ENCODE data around the gene ASIP. TPM values are rescaled to one million over a fixed set of nuclear protein-coding genes. Genes with fewer than 3 reads are reported as not detected.
"Not testable (repeated sequence)": the region's sequence is repeated elsewhere in the genome, so short reads cannot be mapped to it uniquely, and the experiment has no call there.

The ASIP gene
- total and polyA plus RNA-seq, 5 donors from 2014 or later = not detected

- Mint-ChIP-seq H3K9me3 (peaks cover 0 to 14% (median 2%) of the 10 kb centered on the region in 7 donors), H3K27ac (no peak overlapping the region), H3K4me3 (no peak overlapping the region), H3K27me3 (peaks cover 10% of the 10 kb centered on the region), H3K4me1 (no peaks in the 10 kb centered on the region), H3K36me3 (no peaks in the 10 kb centered on the region)
- Histone ChIP-seq H3K4me3 (ENCODE audit: low read depth, low read length) (no peak overlapping the region), H3K27me3 (ENCODE audit: control insufficient read depth, insufficient read depth, low read length) (peaks cover 19% of the 10 kb centered on the region), H3K27ac (ENCODE audit: insufficient read depth, low read length, poor library complexity, severe bottlenecking) (no peak overlapping the region), H3K36me3 (ENCODE audit: control insufficient read depth, insufficient read depth, low read length) (no peaks in the 10 kb centered on the region), H3K9me3 (ENCODE audit: control insufficient read depth in 2 of 2, low read length in 2 of 2) (peaks cover 0 to 13% of the 10 kb centered on the region in 2 experiments), H3K4me1 (ENCODE audit: control insufficient read depth, insufficient read depth, low read length, poor library complexity, severe bottlenecking) (no peaks in the 10 kb centered on the region)
- no peak for ATAC-seq (ENCODE audit: low read depth in 2 of 2)
- no peak for DNase-seq
These were observed 31.0 kb upstream of the ASIP start for GRCh38 chr20:34210271-34210670.

- Mint-ChIP-seq H3K27ac (no peak overlapping the region), H3K36me3 (no peaks in the 10 kb centered on the region), H3K4me1 (peaks cover 0 to 6% (median 5%) of the 10 kb centered on the region in 4 donors), H3K4me3 (no peak overlapping the region), H3K9me3 (peaks cover 0 to 10% (median 4%) of the 10 kb centered on the region in 7 donors), H3K27me3 (peaks cover 12% of the 10 kb centered on the region)
- ATAC-seq (ENCODE audit: low read depth in 2 of 2) = no peak
- Histone ChIP-seq H3K36me3 (ENCODE audit: control insufficient read depth, insufficient read depth, low read length) (no peaks in the 10 kb centered on the region), H3K4me3 (ENCODE audit: low read depth, low read length) (no peak overlapping the region), H3K27ac (ENCODE audit: insufficient read depth, low read length, poor library complexity, severe bottlenecking) (no peak overlapping the region), H3K4me1 (ENCODE audit: control insufficient read depth, insufficient read depth, low read length, poor library complexity, severe bottlenecking) (peaks cover 7% of the 10 kb centered on the region), H3K27me3 (ENCODE audit: control insufficient read depth, insufficient read depth, low read length) (peaks cover 26% of the 10 kb centered on the region), H3K9me3 (ENCODE audit: control insufficient read depth in 2 of 2, low read length in 2 of 2) (peaks cover 0 to 13% of the 10 kb centered on the region in 2 experiments)
- DNase-seq = no peak
These were observed 29.6 kb upstream of the ASIP start for GRCh38 chr20:34211591-34211990.

GRCh38 chr20:34213213-34213612, 28.0 kb upstream of the ASIP start:
- peaks cover 0 to 10% (median 3%) of the 10 kb centered on the region in 7 donors for H3K9me3 Mint-ChIP-seq
- no peak overlapping the region for H3K4me3 ChIP-seq (ENCODE audit: low read depth, low read length)
- DNase-seq (no peak), ATAC-seq (ENCODE audit: low read depth in 2 of 2) (no peak)
- H3K27me3 Mint-ChIP-seq = peaks cover 20% of the 10 kb centered on the region
- no peaks in the 10 kb centered on the region for H3K36me3 Mint-ChIP-seq
- H3K4me3 Mint-ChIP-seq = no peak overlapping the region
- no peak overlapping the region for H3K27ac Mint-ChIP-seq
- no peaks in the 10 kb centered on the region for H3K36me3 ChIP-seq (ENCODE audit: control insufficient read depth, insufficient read depth, low read length)
- H3K4me1 Mint-ChIP-seq = peaks cover 0 to 8% (median 7%) of the 10 kb centered on the region in 4 donors
- peaks cover 29% of the 10 kb centered on the region for H3K27me3 ChIP-seq (ENCODE audit: control insufficient read depth, insufficient read depth, low read length)
- H3K27ac ChIP-seq (ENCODE audit: insufficient read depth, low read length, poor library complexity, severe bottlenecking) = no peak overlapping the region
- H3K9me3 ChIP-seq (ENCODE audit: control insufficient read depth in 2 of 2, low read length in 2 of 2) = peaks cover 0 to 13% of the 10 kb centered on the region in 2 experiments
- H3K4me1 ChIP-seq (ENCODE audit: control insufficient read depth, insufficient read depth, low read length, poor library complexity, severe bottlenecking) = peaks cover 7% of the 10 kb centered on the region

GRCh38 chr20:34215711-34216381, 25.4 kb upstream of the ASIP start:
- no peak overlapping the region for H3K4me3 ChIP-seq (ENCODE audit: low read depth, low read length)
- peak in 1 of 3 donors; percentile 50 for DNase-seq
- Mint-ChIP-seq H3K27me3 (peaks cover 36% of the 10 kb centered on the region), H3K27ac (no peak overlapping the region), H3K4me3 (peak overlapping the region in 3 of 4 donors; percentile 66 to 79 (median 71)), H3K36me3 (no peaks in the 10 kb centered on the region), H3K9me3 (peaks cover 0 to 10% (median 2%) of the 10 kb centered on the region in 7 donors), H3K4me1 (peaks cover 0 to 8% (median 7%) of the 10 kb centered on the region in 4 donors)
- no peak overlapping the region for H3K27ac ChIP-seq (ENCODE audit: insufficient read depth, low read length, poor library complexity, severe bottlenecking)
- H3K36me3 ChIP-seq (ENCODE audit: control insufficient read depth, insufficient read depth, low read length) = no peaks in the 10 kb centered on the region
- H3K27me3 ChIP-seq (ENCODE audit: control insufficient read depth, insufficient read depth, low read length) = peaks cover 32% of the 10 kb centered on the region
- H3K4me1 ChIP-seq (ENCODE audit: control insufficient read depth, insufficient read depth, low read length, poor library complexity, severe bottlenecking) = peaks cover 7% of the 10 kb centered on the region
- peaks cover 0 to 13% of the 10 kb centered on the region in 2 experiments for H3K9me3 ChIP-seq (ENCODE audit: control insufficient read depth in 2 of 2, low read length in 2 of 2)
- ATAC-seq (ENCODE audit: low read depth in 2 of 2) = peak; percentile 50 to 71

- no peak overlapping the region for H3K27ac Mint-ChIP-seq
- peak overlapping the region in 1 of 4 donors; percentile 71 for H3K4me3 Mint-ChIP-seq
- no peaks in the 10 kb centered on the region for H3K36me3 Mint-ChIP-seq
- Histone ChIP-seq H3K36me3 (ENCODE audit: control insufficient read depth, insufficient read depth, low read length) (no peaks in the 10 kb centered on the region), H3K4me3 (ENCODE audit: low read depth, low read length) (no peak overlapping the region), H3K27ac (ENCODE audit: insufficient read depth, low read length, poor library complexity, severe bottlenecking) (no peak overlapping the region), H3K9me3 (ENCODE audit: control insufficient read depth in 2 of 2, low read length in 2 of 2) (peaks cover 0 to 11% of the 10 kb centered on the region in 2 experiments), H3K4me1 (ENCODE audit: control insufficient read depth, insufficient read depth, low read length, poor library complexity, severe bottlenecking) (peaks cover 7% of the 10 kb centered on the region), H3K27me3 (ENCODE audit: control insufficient read depth, insufficient read depth, low read length) (peaks cover 32% of the 10 kb centered on the region)
- peaks cover 0 to 8% (median 7%) of the 10 kb centered on the region in 4 donors for H3K4me1 Mint-ChIP-seq
- H3K27me3 Mint-ChIP-seq = peaks cover 37% of the 10 kb centered on the region
- peaks cover 0 to 9% (median 4%) of the 10 kb centered on the region in 7 donors for H3K9me3 Mint-ChIP-seq
- ATAC-seq (ENCODE audit: low read depth in 2 of 2) = no peak
- DNase-seq = no peak
These were observed 24.9 kb upstream of the ASIP start for GRCh38 chr20:34216382-34216742.

GRCh38 chr20:34220561-34220960, 20.7 kb upstream of the ASIP start:
- no peak overlapping the region for H3K4me3 Mint-ChIP-seq
- no peak for ATAC-seq (ENCODE audit: low read depth in 2 of 2)
- H3K27ac Mint-ChIP-seq = no peak overlapping the region
- Histone ChIP-seq H3K9me3 (ENCODE audit: control insufficient read depth in 2 of 2, low read length in 2 of 2) (no peaks in the 10 kb centered on the region), H3K27me3 (ENCODE audit: control insufficient read depth, insufficient read depth, low read length) (peaks cover 13% of the 10 kb centered on the region), H3K36me3 (ENCODE audit: control insufficient read depth, insufficient read depth, low read length) (no peaks in the 10 kb centered on the region), H3K4me1 (ENCODE audit: control insufficient read depth, insufficient read depth, low read length, poor library complexity, severe bottlenecking) (peaks cover 7% of the 10 kb centered on the region), H3K27ac (ENCODE audit: insufficient read depth, low read length, poor library complexity, severe bottlenecking) (no peak overlapping the region), H3K4me3 (ENCODE audit: low read depth, low read length) (no peak overlapping the region)
- peaks cover 40% of the 10 kb centered on the region for H3K27me3 Mint-ChIP-seq
- no peaks in the 10 kb centered on the region for H3K36me3 Mint-ChIP-seq
- H3K4me1 Mint-ChIP-seq = peaks cover 0 to 8% (median 6%) of the 10 kb centered on the region in 4 donors
- peaks cover 0 to 7% (median 0%) of the 10 kb centered on the region in 7 donors for H3K9me3 Mint-ChIP-seq
- DNase-seq = no peak

GRCh38 chr20:34222208-34222607, 19.0 kb upstream of the ASIP start:
- ATAC-seq (ENCODE audit: low read depth in 2 of 2) (no peak), DNase-seq (peak in 1 of 3 donors; percentile 32)
- Histone ChIP-seq H3K27me3 (ENCODE audit: control insufficient read depth, insufficient read depth, low read length) (peaks cover 9% of the 10 kb centered on the region), H3K9me3 (ENCODE audit: control insufficient read depth in 2 of 2, low read length in 2 of 2) (no peaks in the 10 kb centered on the region), H3K4me3 (ENCODE audit: low read depth, low read length) (no peak overlapping the region), H3K27ac (ENCODE audit: insufficient read depth, low read length, poor library complexity, severe bottlenecking) (no peak overlapping the region), H3K4me1 (ENCODE audit: control insufficient read depth, insufficient read depth, low read length, poor library complexity, severe bottlenecking) (no peaks in the 10 kb centered on the region), H3K36me3 (ENCODE audit: control insufficient read depth, insufficient read depth, low read length) (no peaks in the 10 kb centered on the region)
- Mint-ChIP-seq H3K27me3 (peaks cover 37% of the 10 kb centered on the region), H3K9me3 (peaks cover 0 to 7% (median 0%) of the 10 kb centered on the region in 7 donors), H3K4me3 (no peak overlapping the region), H3K36me3 (no peaks in the 10 kb centered on the region), H3K4me1 (no peaks in the 10 kb centered on the region), H3K27ac (no peak overlapping the region)

GRCh38 chr20:34224251-34224650, 17.0 kb upstream of the ASIP start:
- not testable (repeated sequence) for ATAC-seq (ENCODE audit: low read depth in 2 of 2); H3K36me3 Mint-ChIP-seq

More at GRCh38 chr20:34224251-34224650, 17.0 kb upstream of the ASIP start:
- not testable (repeated sequence) for H3K4me3 Mint-ChIP-seq; H3K4me1 Mint-ChIP-seq; H3K4me3 ChIP-seq (ENCODE audit: low read depth, low read length); H3K9me3 ChIP-seq (ENCODE audit: control insufficient read depth in 2 of 2, low read length in 2 of 2); H3K36me3 ChIP-seq (ENCODE audit: control insufficient read depth, insufficient read depth, low read length); H3K9me3 Mint-ChIP-seq; H3K27ac Mint-ChIP-seq; H3K27ac ChIP-seq (ENCODE audit: insufficient read depth, low read length, poor library complexity, severe bottlenecking); H3K27me3 ChIP-seq (ENCODE audit: control insufficient read depth, insufficient read depth, low read length); H3K4me1 ChIP-seq (ENCODE audit: control insufficient read depth, insufficient read depth, low read length, poor library complexity, severe bottlenecking); DNase-seq
- peaks cover 25% of the 10 kb centered on the region for H3K27me3 Mint-ChIP-seq

Data from CD4-positive, CD25-positive, alpha-beta regulatory T cell (primary cell).